WTC11 (cell line): ENCODE data around the gene ENOX2.

Experiments used
- ATF2 ChIP-seq: sonication (generic); formaldehyde crosslinking; IDR thresholded peaks from 2 replicates; pipeline ENCODE4 v1.8.1; 2022; ENCODE audit warnings: low read depth, missing genetic modification reagents, borderline replicate concordance
- CBFB ChIP-seq: sonication (generic); formaldehyde crosslinking; IDR thresholded peaks from 2 replicates; pipeline ENCODE4 v1.8.1; 2022; ENCODE audit warnings: mild to moderate bottlenecking, low read depth, missing genetic modification reagents
- CTCF ChIP-seq: fragments of 200-600 bp; IDR thresholded peaks from 2 replicates; pipeline ENCODE4 v1.8.0; 2022; ENCODE audit warnings: antibody characterized with exemption
- FOXK1 ChIP-seq: sonication (generic); formaldehyde crosslinking; IDR thresholded peaks from 2 replicates; pipeline ENCODE4 v1.8.0; 2022; ENCODE audit warnings: mild to moderate bottlenecking, moderate library complexity, missing genetic modification reagents
- SP1 ChIP-seq: sonication (generic); formaldehyde crosslinking; conservative IDR thresholded peaks from 2 replicates; pipeline ENCODE4 v1.8.1; 2022; ENCODE audit warnings: missing genetic modification reagents
- TEAD4 ChIP-seq: sonication (generic); formaldehyde crosslinking; IDR thresholded peaks from 2 replicates; pipeline ENCODE4 v1.8.0; 2022; ENCODE audit warnings: mild to moderate bottlenecking, missing genetic modification reagents
- USF2 ChIP-seq: sonication (generic); formaldehyde crosslinking; IDR thresholded peaks from 2 replicates; pipeline ENCODE4 v1.8.1; 2023; ENCODE audit warnings: mild to moderate bottlenecking, missing genetic modification reagents, moderate library complexity
- TF ChIP-seq, protein P1 (sequence below): sonication (generic); formaldehyde crosslinking; IDR thresholded peaks from 2 replicates; pipeline ENCODE4 v1.8.0; 2022; ENCODE audit warnings: mild to moderate bottlenecking, missing genetic modification reagents

- TF ChIP-seq CBFB (CRISPR knock-in tag) = no peak
- TF ChIP-seq ATF2 (CRISPR knock-in tag) = no peak
- no peak for TF ChIP-seq TEAD4 (CRISPR knock-in tag)
- no peak for TF ChIP-seq CTCF
- no peak for TF ChIP-seq SP1 (CRISPR knock-in tag)
- no peak for TF ChIP-seq USF2
- TF ChIP-seq FOXK1 (CRISPR knock-in tag) = no peak
- TF ChIP-seq, protein P1, sequence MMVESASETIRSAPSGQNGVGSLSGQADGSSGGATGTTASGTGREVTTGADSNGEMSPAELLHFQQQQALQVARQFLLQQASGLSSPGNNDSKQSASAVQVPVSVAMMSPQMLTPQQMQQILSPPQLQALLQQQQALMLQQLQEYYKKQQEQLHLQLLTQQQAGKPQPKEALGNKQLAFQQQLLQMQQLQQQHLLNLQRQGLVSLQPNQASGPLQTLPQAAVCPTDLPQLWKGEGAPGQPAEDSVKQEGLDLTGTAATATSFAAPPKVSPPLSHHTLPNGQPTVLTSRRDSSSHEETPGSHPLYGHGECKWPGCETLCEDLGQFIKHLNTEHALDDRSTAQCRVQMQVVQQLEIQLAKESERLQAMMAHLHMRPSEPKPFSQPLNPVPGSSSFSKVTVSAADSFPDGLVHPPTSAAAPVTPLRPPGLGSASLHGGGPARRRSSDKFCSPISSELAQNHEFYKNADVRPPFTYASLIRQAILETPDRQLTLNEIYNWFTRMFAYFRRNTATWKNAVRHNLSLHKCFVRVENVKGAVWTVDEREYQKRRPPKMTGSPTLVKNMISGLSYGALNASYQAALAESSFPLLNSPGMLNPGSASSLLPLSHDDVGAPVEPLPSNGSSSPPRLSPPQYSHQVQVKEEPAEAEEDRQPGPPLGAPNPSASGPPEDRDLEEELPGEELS (CRISPR knock-in tag) = no peak
Observed at GRCh38 chrX:130700629-130701028, 202.4 kb downstream of the ENOX2 start.
